IMR-90 (cell line): ENCODE data around the gene ITCH.

Experiments used
- CEBPB ChIP-seq: IDR thresholded peaks from 2 replicates; pipeline ENCODE4 v1.6.1; 2012; ENCODE audit warnings: low read depth, low read length, improper control_type of control experiment
- FOS ChIP-seq: fragments of 150-350 bp; IDR thresholded peaks from 2 replicates; pipeline ENCODE4 v1.6.1; 2016; ENCODE audit warnings: low read depth, low read length
- MAFK ChIP-seq: IDR thresholded peaks from 2 replicates; pipeline ENCODE4 v1.6.1; 2012; ENCODE audit warnings: low read depth, low read length, improper control_type of control experiment
- MAZ ChIP-seq: IDR thresholded peaks from 2 replicates; pipeline ENCODE4 v1.6.1; 2012; ENCODE audit warnings: low read depth, mild to moderate bottlenecking, low read length, improper control_type of control experiment, moderate library complexity, borderline replicate concordance
- MXI1 ChIP-seq: IDR thresholded peaks from 2 replicates; pipeline ENCODE4 v1.6.1; 2012; ENCODE audit warnings: low read depth, mild to moderate bottlenecking, low read length, moderate library complexity, borderline replicate concordance
- POLR2A ChIP-seq: IDR thresholded peaks from 2 replicates; pipeline ENCODE4 v1.6.1; 2012; ENCODE audit warnings: mild to moderate bottlenecking, low read depth, low read length
- RFX5 ChIP-seq: IDR thresholded peaks from 2 replicates; pipeline ENCODE4 v1.8.0; 2012; ENCODE audit warnings: low read depth, mild to moderate bottlenecking, low read length, moderate library complexity
- TF ChIP-seq, protein P1 (sequence below): conservative IDR thresholded peaks from 2 replicates; pipeline ENCODE4 v1.5.1; 2012; ENCODE audit warnings: mild to moderate bottlenecking, low read depth, low read length, improper control_type of control experiment
- TF ChIP-seq, protein P2 (sequence below): fragments of 150-350 bp; IDR thresholded peaks from 2 replicates; pipeline ENCODE4 v1.6.1; 2016; ENCODE audit warnings: low read depth, mild to moderate bottlenecking, low read length, moderate library complexity, borderline replicate concordance
- TF ChIP-seq, protein P3 (sequence below): fragments of 150-350 bp; IDR thresholded peaks from 2 replicates; pipeline ENCODE4 v1.6.1; 2017; ENCODE audit warnings: mild to moderate bottlenecking, antibody characterized with exemption, low read length, low read depth

DNA sequence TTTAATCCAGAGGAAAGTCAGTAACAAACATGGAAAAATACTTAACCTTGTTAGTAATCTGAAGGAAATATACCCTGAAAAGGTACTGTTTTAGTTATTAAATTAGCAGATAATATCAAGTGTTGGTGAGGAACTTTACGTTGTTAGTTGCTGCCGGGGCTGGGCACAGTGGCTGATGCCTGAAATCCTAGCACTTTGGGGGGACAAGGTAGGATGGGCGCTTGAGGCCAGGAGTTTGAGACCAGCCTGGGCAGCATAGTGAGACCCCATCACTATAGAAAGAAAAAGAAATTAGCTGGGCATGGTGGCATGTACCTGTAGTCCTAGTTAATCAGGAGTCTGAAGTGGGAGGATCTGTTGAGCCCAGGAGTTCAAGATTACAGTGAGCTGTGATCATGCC, 80.5 kb downstream of the ITCH start:
- TF ChIP-seq MAFK: no peak
- TF ChIP-seq, protein P1, sequence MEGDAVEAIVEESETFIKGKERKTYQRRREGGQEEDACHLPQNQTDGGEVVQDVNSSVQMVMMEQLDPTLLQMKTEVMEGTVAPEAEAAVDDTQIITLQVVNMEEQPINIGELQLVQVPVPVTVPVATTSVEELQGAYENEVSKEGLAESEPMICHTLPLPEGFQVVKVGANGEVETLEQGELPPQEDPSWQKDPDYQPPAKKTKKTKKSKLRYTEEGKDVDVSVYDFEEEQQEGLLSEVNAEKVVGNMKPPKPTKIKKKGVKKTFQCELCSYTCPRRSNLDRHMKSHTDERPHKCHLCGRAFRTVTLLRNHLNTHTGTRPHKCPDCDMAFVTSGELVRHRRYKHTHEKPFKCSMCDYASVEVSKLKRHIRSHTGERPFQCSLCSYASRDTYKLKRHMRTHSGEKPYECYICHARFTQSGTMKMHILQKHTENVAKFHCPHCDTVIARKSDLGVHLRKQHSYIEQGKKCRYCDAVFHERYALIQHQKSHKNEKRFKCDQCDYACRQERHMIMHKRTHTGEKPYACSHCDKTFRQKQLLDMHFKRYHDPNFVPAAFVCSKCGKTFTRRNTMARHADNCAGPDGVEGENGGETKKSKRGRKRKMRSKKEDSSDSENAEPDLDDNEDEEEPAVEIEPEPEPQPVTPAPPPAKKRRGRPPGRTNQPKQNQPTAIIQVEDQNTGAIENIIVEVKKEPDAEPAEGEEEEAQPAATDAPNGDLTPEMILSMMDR: no peak
- no peak for TF ChIP-seq POLR2A
- TF ChIP-seq, protein P2, sequence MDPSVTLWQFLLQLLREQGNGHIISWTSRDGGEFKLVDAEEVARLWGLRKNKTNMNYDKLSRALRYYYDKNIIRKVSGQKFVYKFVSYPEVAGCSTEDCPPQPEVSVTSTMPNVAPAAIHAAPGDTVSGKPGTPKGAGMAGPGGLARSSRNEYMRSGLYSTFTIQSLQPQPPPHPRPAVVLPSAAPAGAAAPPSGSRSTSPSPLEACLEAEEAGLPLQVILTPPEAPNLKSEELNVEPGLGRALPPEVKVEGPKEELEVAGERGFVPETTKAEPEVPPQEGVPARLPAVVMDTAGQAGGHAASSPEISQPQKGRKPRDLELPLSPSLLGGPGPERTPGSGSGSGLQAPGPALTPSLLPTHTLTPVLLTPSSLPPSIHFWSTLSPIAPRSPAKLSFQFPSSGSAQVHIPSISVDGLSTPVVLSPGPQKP: no peak
- TF ChIP-seq, protein P3, sequence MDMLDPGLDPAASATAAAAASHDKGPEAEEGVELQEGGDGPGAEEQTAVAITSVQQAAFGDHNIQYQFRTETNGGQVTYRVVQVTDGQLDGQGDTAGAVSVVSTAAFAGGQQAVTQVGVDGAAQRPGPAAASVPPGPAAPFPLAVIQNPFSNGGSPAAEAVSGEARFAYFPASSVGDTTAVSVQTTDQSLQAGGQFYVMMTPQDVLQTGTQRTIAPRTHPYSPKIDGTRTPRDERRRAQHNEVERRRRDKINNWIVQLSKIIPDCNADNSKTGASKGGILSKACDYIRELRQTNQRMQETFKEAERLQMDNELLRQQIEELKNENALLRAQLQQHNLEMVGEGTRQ: no peak
- no peak for TF ChIP-seq FOS
- no peak for TF ChIP-seq CEBPB
- TF ChIP-seq RFX5: no peak
- TF ChIP-seq MXI1: no peak
- TF ChIP-seq MAZ: no peak
